Endodermal cell (in vitro differentiated cells): Measurements from ENCODE around the gene AGBL3. TPM values are rescaled to one million over a fixed set of nuclear protein-coding genes. Genes with fewer than 3 reads are reported as not detected.
A peak's percentile ranks its signal among the peaks of the same experiment; 100 is the strongest.
"Not testable (repeated sequence)": the region's sequence is repeated elsewhere in the genome, so short reads cannot be mapped to it uniquely, and the experiment has no call there.

Experiments used
- DNase-seq: peaks from one replicate; pipeline ENCODE4 v3.0.0-alpha.2; 2017
- H3K27ac ChIP-seq: 2 replicates; pipeline ENCODE4 v1.5.1; 2013; ENCODE audit warnings: mild to moderate bottlenecking, low read depth, low read length, moderate library complexity
- H3K27me3 ChIP-seq: 2 replicates; pipeline ENCODE4 v1.6.1; 2013; ENCODE audit warnings: mild to moderate bottlenecking, low read length, moderate library complexity; ENCODE audit not compliant: insufficient read depth, control insufficient read depth, poor library complexity, severe bottlenecking
- H3K36me3 ChIP-seq: 2 replicates; pipeline ENCODE4 v1.7.0; 2013; ENCODE audit warnings: mild to moderate bottlenecking, low read length, moderate library complexity; ENCODE audit not compliant: control insufficient read depth, insufficient read depth
- H3K4me1 ChIP-seq: one replicate; pipeline ENCODE4 v1.7.0; 2013; ENCODE audit warnings: low read length; ENCODE audit not compliant: control insufficient read depth, insufficient read depth
- H3K4me3 ChIP-seq: 2 replicates; pipeline ENCODE4 v1.5.1; 2013; ENCODE audit warnings: mild to moderate bottlenecking, low read length, moderate library complexity
- H3K9ac ChIP-seq: 2 replicates; pipeline ENCODE4 v1.6.1; 2013; ENCODE audit warnings: mild to moderate bottlenecking, low read length, moderate library complexity; ENCODE audit not compliant: poor library complexity, severe bottlenecking; ENCODE audit errors: extremely low read depth
- H3K9me3 ChIP-seq: 2 replicates; pipeline ENCODE4 v1.6.1; 2013; ENCODE audit warnings: mild to moderate bottlenecking, low read length, moderate library complexity; ENCODE audit not compliant: control insufficient read depth
- H3K27ac Mint-ChIP-seq: 2 replicates; pipeline ENCODE4 v1.8.0; 2020; ENCODE audit warnings: mixed read lengths
- H3K27me3 Mint-ChIP-seq: 2 replicates; pipeline ENCODE4 v1.8.0; 2021; ENCODE audit warnings: mild to moderate bottlenecking, mixed read lengths; ENCODE audit not compliant: insufficient read depth
- H3K36me3 Mint-ChIP-seq: 2 replicates; pipeline ENCODE4 v1.8.0; 2020; ENCODE audit warnings: low read depth, mixed read lengths
- H3K4me1 Mint-ChIP-seq: 2 replicates; pipeline ENCODE4 v1.8.0; 2020; ENCODE audit warnings: mixed read lengths
- H3K4me3 Mint-ChIP-seq: 2 replicates; pipeline ENCODE4 v1.8.0; 2020; ENCODE audit warnings: mild to moderate bottlenecking, moderate library complexity, mixed read lengths
- H3K9me3 Mint-ChIP-seq: 2 replicates; pipeline ENCODE4 v1.8.0; 2020; ENCODE audit warnings: mild to moderate bottlenecking, mixed read lengths
- WGBS, 2 experiments: methylation state at CpG; one replicate each; pipeline versions ENCODE4 v1.1.5 to v1.1.7; 2013; ENCODE audit warnings: missing lambda C conversion rate in 2 of 2, mixed read lengths in 1 of 2; ENCODE audit not compliant: insufficient coverage in 1 of 2, insufficient read length in 1 of 2; 5-methylcytosine and 5-hydroxymethylcytosine counted together
- total RNA-seq, 2 donors: library from RNA; stranded (reverse); fragmentation: NEBNext Ultra II Directional in 1 of 2; extraction: Animal tissue kit (Norgen Biotek cat#: 25700) in 1 of 2; gene quantifications; 2 replicates in 1 of 2; 3 replicates in 1 of 2; pipeline ENCODE4 v1.2.1, GENCODE V29; 2021
- TF ChIP-seq, protein P1 (sequence below): fragments of 200-600 bp; sonication (generic); conservative IDR thresholded peaks from 2 replicates; pipeline ENCODE4 v1.5.0; 2021; ENCODE audit warnings: antibody characterized with exemption, mild to moderate bottlenecking

Gene AGBL3
- total RNA-seq, 2 donors from 2014 or later = 2.6 to 5.0 TPM

DNA sequence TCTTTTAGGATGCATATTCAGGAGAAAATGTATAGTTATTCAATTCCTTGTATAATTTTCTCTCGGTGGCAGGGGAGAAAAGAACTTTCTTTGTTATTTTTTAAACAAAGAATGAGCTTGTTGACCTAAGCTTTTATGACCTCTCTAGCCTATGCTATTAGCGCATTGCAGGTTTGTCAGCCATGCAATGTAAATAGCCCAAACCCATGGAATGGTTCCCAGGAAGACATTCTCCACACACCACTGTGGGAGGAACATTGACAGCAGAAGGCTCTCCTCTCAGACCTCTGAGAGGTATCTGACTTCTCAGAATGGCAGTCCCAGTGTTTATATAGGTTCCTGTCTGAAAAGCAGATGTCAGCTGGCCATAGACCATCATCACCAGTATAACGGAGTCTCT lies 19.6 kb upstream of the AGBL3 start:
- no peak overlapping the region for H3K4me3 Mint-ChIP-seq
- H3K36me3 Mint-ChIP-seq = peaks cover 44% of the 10 kb centered on the region
- WGBS, 2 experiments = 96 to 100% methylated on average over 1 to 3 of the region's 3 CpGs
- H3K27me3 ChIP-seq = no peaks in the 10 kb centered on the region
- H3K27me3 Mint-ChIP-seq = no peaks in the 10 kb centered on the region
- H3K4me1 Mint-ChIP-seq = no peaks in the 10 kb centered on the region
- no peak overlapping the region for H3K4me3 ChIP-seq
- no peak overlapping the region for H3K27ac ChIP-seq
- H3K9me3 Mint-ChIP-seq = no peaks in the 10 kb centered on the region
- peaks cover 74% of the 10 kb centered on the region for H3K36me3 ChIP-seq
- H3K9ac ChIP-seq = no peak overlapping the region
- TF ChIP-seq, protein P1, sequence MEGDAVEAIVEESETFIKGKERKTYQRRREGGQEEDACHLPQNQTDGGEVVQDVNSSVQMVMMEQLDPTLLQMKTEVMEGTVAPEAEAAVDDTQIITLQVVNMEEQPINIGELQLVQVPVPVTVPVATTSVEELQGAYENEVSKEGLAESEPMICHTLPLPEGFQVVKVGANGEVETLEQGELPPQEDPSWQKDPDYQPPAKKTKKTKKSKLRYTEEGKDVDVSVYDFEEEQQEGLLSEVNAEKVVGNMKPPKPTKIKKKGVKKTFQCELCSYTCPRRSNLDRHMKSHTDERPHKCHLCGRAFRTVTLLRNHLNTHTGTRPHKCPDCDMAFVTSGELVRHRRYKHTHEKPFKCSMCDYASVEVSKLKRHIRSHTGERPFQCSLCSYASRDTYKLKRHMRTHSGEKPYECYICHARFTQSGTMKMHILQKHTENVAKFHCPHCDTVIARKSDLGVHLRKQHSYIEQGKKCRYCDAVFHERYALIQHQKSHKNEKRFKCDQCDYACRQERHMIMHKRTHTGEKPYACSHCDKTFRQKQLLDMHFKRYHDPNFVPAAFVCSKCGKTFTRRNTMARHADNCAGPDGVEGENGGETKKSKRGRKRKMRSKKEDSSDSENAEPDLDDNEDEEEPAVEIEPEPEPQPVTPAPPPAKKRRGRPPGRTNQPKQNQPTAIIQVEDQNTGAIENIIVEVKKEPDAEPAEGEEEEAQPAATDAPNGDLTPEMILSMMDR = no peak
- no peak overlapping the region for H3K27ac Mint-ChIP-seq
- no peaks in the 10 kb centered on the region for H3K9me3 ChIP-seq
- DNase-seq = no peak
- no peaks in the 10 kb centered on the region for H3K4me1 ChIP-seq

DNA sequence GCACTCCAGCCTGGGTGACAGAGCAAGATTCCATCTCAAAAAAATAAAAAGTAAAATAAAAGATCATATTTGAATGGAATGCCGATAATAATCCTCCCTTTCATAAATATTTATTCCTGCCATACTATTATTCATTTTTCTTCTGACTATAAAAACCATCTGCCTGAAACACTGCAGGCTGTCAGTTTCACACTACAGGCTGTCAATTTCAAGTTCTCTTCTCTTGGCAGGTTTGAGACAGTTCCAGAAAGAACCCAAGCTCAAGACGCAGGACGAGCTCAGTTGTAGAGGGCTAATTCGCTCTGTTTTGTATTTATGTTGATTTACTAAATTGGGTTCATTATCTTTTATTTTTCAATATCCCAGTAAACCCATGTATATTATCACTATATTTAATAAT lies 18.2 kb upstream of the AGBL3 start:
- no peak for DNase-seq
- no peak overlapping the region for H3K4me3 Mint-ChIP-seq
- no peaks in the 10 kb centered on the region for H3K9me3 Mint-ChIP-seq
- peaks cover 32% of the 10 kb centered on the region for H3K36me3 Mint-ChIP-seq
- Histone ChIP-seq H3K9me3 (no peaks in the 10 kb centered on the region), H3K4me1 (no peaks in the 10 kb centered on the region), H3K27me3 (no peaks in the 10 kb centered on the region), H3K4me3 (no peak overlapping the region), H3K27ac (no peak overlapping the region), H3K36me3 (peaks cover 60% of the 10 kb centered on the region), H3K9ac (no peak overlapping the region)
- no peak overlapping the region for H3K27ac Mint-ChIP-seq
- no peaks in the 10 kb centered on the region for H3K4me1 Mint-ChIP-seq
- 98% methylated on average over 3 of the region's 4 CpGs; no CpG with 5 or more reads in 1 of the 2 experiments for WGBS, 2 experiments
- TF ChIP-seq, protein P1 = no peak
- H3K27me3 Mint-ChIP-seq = no peaks in the 10 kb centered on the region

DNA sequence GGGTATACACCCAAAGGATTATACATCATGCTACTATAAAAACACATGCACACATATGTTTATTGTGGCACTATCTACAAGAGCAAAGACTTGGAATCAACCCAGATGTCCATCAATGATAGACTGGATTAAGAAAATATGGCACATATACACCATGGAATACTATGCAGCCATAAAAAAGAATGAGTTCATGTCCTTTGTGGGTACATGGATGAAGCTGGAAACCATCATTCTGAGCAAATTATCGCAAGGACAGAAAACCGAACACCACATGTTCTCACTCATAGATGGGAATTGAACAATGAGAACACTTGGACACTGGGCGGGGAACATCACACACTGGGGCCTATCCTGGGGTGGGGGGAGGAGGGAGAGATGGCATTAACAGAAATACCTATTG lies 4.7 kb upstream of the AGBL3 start:
- H3K36me3 ChIP-seq, H3K27ac Mint-ChIP-seq, H3K27me3 ChIP-seq, H3K4me1 Mint-ChIP-seq, H3K27ac ChIP-seq, H3K36me3 Mint-ChIP-seq, H3K4me1 ChIP-seq, H3K4me3 ChIP-seq, H3K9ac ChIP-seq, DNase-seq, H3K9me3 ChIP-seq, H3K4me3 Mint-ChIP-seq: not testable (repeated sequence)
- Mint-ChIP-seq H3K27me3 (peaks cover 26% of the 10 kb centered on the region), H3K9me3 (peaks cover 12% of the 10 kb centered on the region)
- 91% methylated on average over 3 of the region's 3 CpGs; no CpG with 5 or more reads in 1 of the 2 experiments for WGBS, 2 experiments

DNA sequence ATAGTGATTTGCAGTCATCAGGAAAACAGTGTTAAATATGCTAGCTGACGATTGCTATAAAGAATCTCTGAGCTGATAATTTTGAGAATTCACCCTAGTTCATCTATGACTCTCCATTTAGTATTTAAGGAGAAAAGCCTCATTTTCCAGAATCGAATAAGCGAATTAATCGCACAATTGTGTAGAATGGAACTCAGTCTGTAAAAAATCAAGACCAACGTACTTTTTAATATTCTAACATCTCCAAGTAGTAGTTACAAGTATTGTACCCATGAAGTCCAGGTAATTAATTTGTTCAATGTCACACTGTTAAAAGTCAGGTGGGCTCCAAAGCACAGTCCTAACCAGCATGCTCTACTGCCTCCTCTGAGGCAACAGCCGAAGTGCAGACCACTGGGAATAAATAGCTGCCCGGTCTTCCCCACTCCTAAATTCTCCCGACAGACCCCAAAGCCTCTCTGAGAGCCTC lies 380 bp upstream of the AGBL3 start:
- Histone ChIP-seq H3K9ac (peak overlapping the region; percentile 78), H3K36me3 (peaks cover 17% of the 10 kb centered on the region), H3K27ac (no peak overlapping the region), H3K4me3 (peak overlapping the region; percentile 96), H3K9me3 (no peaks in the 10 kb centered on the region), H3K27me3 (no peaks in the 10 kb centered on the region), H3K4me1 (no peaks in the 10 kb centered on the region)
- Mint-ChIP-seq H3K4me1 (peaks cover 15% of the 10 kb centered on the region), H3K27me3 (peaks cover 5% of the 10 kb centered on the region), H3K9me3 (no peaks in the 10 kb centered on the region), H3K27ac (peak overlapping the region; percentile 97), H3K4me3 (peak overlapping the region; percentile 88), H3K36me3 (peaks cover 9% of the 10 kb centered on the region)
- TF ChIP-seq, protein P1 = no peak
- WGBS, 2 experiments = 65 to 68% methylated on average over 7 to 8 of the region's 8 CpGs
- DNase-seq = no peak
